ENCODE measurements around the gene RPS6KB1.
"Not testable (repeated sequence)": the region's sequence is repeated elsewhere in the genome, so short reads cannot be mapped to it uniquely, and the experiment has no call there.

Gene RPS6KB1

DNA sequence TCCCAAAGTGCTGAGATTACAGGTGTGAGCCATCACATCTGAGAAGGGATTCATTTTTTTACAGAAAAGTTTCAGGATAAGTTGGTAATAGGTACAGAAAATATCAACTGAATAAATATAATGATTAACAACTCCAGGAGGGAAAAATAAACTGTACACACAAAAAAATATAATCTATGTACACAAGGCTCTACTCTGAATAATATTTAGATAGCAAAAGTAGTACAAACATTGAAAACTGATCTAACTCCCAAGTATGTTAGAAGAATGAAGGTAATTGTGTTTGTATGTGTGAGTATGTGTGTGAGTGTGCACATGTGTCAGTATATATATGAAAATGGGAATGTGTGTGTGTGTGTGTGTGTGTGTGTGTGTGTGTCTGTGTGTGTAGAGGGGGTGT, 20.6 kb upstream of the RPS6KB1 start:
- no peak for DNase-seq

DNA sequence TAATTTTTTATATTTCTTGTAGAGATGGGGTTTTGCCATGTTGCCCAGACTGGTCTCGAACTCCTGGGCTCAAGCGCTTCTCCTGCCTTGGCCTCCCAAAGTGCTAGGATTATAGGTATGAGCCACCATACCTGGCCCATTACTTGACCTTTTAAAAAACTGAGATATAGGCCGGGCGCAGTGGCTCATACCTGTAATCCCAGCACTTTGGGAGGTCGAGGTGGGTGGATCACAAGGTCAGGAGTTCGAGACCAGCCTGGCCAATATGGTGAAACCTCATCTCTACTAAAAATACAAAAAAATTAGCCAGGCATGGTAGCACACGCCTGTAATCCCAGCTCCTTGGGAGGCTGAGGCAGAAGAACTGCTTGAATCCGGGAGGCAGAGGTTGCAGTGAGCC, 19.5 kb upstream of the RPS6KB1 start:
- not testable (repeated sequence) for DNase-seq

- DNase-seq: no peak
Measured at GRCh38 chr17:59874376-59874775, 18.5 kb upstream of the RPS6KB1 start.

DNA sequence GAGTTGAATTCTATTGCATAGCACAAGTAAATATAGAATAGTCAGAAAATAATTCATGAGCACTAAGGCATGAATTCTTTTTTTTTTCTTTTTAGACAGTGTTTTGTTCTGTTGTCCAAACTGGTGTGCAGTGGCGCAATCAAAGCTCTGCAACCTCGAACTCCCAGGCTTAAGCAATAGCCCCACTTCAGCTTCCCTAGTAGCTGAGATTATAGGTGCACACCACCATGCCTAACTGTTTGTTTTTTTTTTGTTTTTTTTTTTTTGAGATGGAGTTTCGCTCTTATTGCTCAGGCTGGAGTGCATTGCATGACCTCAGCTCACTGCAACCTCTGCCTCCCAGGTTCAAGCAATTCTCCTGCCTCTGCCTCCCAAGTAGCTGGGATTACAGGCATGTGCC, 16.8 kb upstream of the RPS6KB1 start:
- DNase-seq: no peak

DNA sequence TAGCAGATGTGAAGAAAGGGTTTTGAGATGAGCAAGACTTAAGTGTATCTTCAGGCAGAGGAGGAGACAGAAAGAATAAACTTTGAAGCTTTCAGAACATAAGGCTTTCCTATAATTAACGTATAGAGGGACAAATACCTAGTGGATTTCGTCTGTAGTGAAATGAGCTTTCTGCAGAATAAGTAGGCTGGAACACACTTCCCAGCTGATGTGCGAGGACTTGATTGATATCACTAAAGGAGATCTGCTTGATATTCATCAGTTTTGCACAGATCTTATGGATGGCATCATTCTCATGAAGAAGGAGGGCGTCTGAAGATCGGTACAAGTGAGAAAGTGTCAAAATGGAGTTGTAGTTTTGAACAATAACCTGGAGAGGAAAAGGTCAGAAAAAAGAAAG, 15.0 kb upstream of the RPS6KB1 start:
- DNase-seq: no peak

- DNase-seq: no peak
Measured at GRCh38 chr17:59878624-59879023, 14.3 kb upstream of the RPS6KB1 start.

DNA sequence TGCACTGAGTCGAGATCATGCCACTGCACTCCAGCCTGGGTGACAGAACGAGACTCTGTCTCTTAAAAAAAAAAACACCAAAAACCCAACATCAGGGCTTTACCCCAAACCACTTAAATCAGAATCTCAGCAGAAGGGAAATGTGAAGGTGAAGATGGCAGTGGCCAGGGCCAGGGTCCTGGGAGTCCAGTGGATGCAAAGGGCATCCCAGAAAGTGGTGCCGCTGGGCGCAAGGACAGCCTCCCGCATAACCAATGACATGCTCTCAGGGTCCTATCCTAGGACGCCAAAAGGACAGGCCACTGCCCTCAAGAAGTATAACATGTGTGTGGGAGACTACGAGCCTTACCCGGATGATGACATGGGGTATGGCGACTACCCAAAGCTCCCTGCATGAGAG, 8.1 kb upstream of the RPS6KB1 start:
- no peak for DNase-seq

GRCh38 chr17:59888145-59888750, 4.7 kb upstream of the RPS6KB1 start:
- no peak for DNase-seq

DNA sequence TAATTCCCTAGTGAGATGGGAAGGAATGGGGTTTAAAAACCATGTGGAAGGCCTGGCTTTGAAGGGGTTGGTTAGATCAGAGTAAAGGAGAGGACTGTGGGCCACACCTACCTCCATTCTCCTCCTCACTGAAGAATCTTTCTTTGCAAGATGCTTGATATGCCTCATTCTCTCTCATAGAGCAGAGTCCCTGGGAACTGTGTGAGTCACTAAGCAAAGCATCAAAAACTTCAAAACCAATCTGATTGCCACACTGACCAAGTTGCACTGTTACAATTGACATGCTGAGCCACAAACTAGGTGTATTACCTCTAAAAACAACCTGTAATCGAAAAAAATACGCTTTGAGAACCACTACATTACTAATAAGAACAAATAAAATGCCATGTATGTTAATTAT, 2.2 kb upstream of the RPS6KB1 start:
- DNase-seq: no peak

GRCh38 chr17:59892251-59892923, 534 bp upstream of the RPS6KB1 start:
- DNase-seq: no peak

DNA sequence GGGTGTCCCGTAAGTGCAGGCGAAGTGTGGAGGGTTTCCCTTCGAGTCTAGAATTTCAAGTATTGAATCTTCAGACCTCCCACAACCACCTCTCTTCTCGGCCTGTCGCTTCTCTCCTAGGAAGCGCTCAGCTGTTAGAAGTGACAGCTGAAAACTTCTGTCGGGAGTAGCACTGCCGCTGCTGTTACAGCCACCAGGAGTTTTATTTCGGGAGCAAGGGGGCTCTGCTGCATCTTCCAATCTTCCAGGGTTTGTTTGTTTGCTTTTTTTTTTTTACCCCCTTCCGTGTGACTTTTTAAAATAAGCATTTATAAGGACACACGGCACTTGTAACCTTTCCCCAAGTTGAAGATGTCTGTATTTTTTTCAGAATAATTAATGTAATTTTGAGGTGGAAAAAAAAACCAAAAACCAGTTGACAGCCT, 767 bp downstream of the RPS6KB1 start:
- no peak for DNase-seq

GRCh38 chr17:59897090-59897489, 4.2 kb downstream of the RPS6KB1 start:
- no peak for DNase-seq

DNA sequence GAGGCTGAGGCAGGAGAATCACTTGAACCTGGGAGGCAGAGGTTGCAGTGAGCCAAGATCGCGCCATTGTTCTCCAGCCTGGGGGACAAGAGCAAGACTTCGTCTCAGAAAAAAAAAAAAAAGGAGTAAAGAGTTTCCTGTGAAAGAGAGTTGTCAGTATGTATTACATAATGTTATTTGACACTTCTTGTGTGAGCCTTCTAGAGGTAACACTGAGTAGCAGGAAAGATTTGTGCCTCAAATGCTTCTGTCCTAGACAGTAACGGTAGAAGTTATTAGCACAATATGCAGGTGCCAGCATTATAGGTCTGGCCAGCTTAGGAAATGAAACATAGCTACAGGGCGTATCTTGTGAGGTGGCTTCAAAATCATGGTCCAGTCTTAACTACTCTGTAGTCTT, 6.2 kb downstream of the RPS6KB1 start:
- DNase-seq: no peak

DNA sequence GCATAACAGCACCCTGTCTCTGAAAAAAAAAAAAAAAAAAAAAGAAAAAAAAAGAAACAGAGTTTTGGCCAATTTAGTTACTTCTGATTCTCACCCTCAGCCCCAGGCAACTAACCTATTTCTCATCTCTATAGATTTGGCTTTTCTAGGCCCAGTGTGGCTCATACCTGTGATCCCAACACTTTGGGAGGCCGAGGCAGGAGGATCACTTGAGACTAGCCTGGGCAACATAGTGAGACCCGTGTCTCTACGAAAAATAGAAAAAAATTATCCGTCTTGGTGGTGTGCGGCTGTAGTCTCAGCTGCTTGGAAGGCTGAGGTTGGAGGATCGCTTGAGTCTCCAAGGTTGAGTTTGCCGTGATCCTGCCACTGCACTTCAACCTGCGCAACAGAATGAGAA, 8.7 kb downstream of the RPS6KB1 start:
- no peak for DNase-seq

DNA sequence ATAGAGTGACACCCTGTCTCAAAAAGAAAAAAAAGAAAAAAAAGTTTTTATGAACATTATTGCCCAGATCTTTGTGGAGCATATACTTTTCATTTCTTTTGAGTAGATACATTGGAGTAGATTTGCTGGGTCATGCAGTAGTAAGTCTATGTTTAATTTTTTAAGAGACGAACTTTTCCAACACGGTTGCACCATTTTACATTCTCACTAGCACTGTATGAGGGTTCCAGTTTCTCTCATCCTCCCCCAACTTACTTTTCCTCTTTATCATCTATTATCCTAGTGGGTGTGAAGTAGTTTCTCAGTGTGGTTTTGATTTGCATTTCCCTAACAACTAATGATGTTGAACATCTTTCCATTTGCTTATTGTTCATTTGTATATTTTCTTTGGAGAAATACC, 10.5 kb downstream of the RPS6KB1 start:
- DNase-seq: no peak

GRCh38 chr17:59907467-59907866, 14.5 kb downstream of the RPS6KB1 start:
- DNase-seq: no peak

GRCh38 chr17:59914274-59914854, 21.4 kb downstream of the RPS6KB1 start:
- DNase-seq: peak; percentile 1 to 52

GRCh38 chr17:59916446-59916845, 23.5 kb downstream of the RPS6KB1 start:
- DNase-seq: no peak

DNA sequence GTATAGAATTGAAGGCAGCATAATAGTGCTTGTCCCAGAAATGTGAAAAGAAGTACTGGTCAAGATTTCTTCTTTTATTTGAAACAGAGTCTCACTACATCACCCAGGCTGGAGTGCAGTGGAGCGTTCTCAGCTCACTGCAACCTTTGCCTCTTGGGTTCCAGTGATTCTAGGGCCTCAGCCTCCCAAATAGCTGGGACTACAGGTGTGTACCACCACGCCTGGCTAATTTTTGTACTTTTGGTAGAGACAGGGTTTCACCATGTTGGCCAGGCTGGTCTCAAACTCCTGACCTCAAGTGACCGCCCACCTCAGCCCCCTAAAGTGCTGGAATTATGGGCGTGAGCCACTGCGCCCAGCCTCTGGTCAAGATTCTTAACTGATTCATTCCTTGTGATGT, 27.7 kb downstream of the RPS6KB1 start:
- DNase-seq: not testable (repeated sequence)

GRCh38 chr17:59930121-59930520, 37.2 kb downstream of the RPS6KB1 start:
- not testable (repeated sequence) for DNase-seq

DNA sequence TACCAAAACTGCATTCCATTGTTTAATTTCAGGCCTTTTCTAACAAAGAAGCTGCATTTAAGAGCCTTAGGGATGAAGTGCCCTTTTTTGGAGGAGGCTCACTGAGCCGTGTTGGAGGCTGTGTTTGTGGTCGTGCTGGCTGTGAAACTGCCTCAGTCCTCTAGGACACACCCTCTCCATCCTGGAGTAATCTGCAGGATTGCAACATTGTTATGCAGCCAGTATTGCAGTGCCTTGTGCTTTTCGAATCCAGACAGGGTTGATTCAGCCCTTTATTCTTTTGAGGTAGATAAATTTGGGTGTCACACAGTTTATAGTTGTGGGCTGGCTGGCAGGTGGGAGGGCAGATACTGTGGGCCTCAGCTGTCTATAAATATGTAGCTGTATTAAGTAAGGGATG, 37.8 kb downstream of the RPS6KB1 start:
- not testable (repeated sequence) for DNase-seq

- DNase-seq: not testable (repeated sequence)
Measured at GRCh38 chr17:59933317-59933716, 40.4 kb downstream of the RPS6KB1 start.

GRCh38 chr17:59940697-59941096, 47.8 kb downstream of the RPS6KB1 start:
- DNase-seq: not testable (repeated sequence)

- DNase-seq: no peak
Measured at GRCh38 chr17:59941131-59941530, 48.2 kb downstream of the RPS6KB1 start.

- DNase-seq: not testable (repeated sequence)
Measured at GRCh38 chr17:59946433-59946832, 53.5 kb downstream of the RPS6KB1 start.
